Spleen (tissue), 7 donors: ENCODE results near the gene CST9L.

Experiments
- POLR2AphosphoS5 ChIP-seq, 3 donors: sonication (generic); formaldehyde crosslinking; IDR thresholded peaks; one replicate each; pipeline ENCODE4 v1.5.1; 2017; ENCODE audit warnings: antibody characterized with exemption in 3 of 3
- TF ChIP-seq, protein P1 (sequence below), 11 experiments: fragments of 200-600 bp in 7 of 11; fragments of 450-650 bp in 4 of 11; sonication (generic) in 4 of 11; IDR thresholded peaks in 8 of 11; conservative IDR thresholded peaks in 3 of 11; 1 replicate in 7 of 11; 2 replicates in 4 of 11; pipeline versions ENCODE4 v1.4.0 to v1.8.0; 2016 to 2021; ENCODE audit warnings: antibody characterized with exemption in 11 of 11, inconsistent platforms in 4 of 11, mild to moderate bottlenecking in 1 of 11
- donor health status: DM: no; HTN: no; CAD: no; lungs with moderate emphysema.
- donor health status: DM: no; HTN: no; CAD: no.
- donor health status: DM: no; HTN: no; CAD: no.

DNA sequence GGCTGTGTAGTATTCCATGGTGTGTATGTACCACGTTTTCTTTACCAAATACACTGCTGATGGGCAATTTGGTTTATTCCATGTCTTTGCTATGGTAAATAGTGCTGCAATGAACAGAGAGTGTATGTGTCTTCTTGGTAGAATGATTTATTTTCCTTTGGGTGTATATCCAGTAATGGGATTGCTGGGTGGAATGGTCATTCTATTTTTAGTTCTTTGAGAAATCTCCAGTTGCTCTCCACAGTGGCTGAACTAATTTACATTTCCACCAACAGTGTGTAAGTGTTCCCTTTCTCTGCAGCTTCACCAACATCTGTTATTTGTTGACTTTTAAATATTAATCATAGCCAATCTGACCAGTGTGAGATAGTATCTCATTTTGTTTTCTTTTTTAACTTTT, 13.9 kb downstream of the CST9L start:
- TF ChIP-seq, protein P1, sequence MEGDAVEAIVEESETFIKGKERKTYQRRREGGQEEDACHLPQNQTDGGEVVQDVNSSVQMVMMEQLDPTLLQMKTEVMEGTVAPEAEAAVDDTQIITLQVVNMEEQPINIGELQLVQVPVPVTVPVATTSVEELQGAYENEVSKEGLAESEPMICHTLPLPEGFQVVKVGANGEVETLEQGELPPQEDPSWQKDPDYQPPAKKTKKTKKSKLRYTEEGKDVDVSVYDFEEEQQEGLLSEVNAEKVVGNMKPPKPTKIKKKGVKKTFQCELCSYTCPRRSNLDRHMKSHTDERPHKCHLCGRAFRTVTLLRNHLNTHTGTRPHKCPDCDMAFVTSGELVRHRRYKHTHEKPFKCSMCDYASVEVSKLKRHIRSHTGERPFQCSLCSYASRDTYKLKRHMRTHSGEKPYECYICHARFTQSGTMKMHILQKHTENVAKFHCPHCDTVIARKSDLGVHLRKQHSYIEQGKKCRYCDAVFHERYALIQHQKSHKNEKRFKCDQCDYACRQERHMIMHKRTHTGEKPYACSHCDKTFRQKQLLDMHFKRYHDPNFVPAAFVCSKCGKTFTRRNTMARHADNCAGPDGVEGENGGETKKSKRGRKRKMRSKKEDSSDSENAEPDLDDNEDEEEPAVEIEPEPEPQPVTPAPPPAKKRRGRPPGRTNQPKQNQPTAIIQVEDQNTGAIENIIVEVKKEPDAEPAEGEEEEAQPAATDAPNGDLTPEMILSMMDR (IDR thresholded peaks at IDR 0.05 in 8 of 11, conservative IDR thresholded peaks at IDR 0.05 in 3 of 11): no peak
- TF ChIP-seq POLR2AphosphoS5 (IDR thresholded peaks at IDR 0.05): no peak
